ENCODE measurements around the gene PRDM1. TPM values are rescaled to one million over a fixed set of nuclear protein-coding genes. Genes with fewer than 3 reads are reported as not detected.

The PRDM1 gene
- total RNA-seq, 1 experiment from 2014 or later: 0.84 TPM

DNA sequence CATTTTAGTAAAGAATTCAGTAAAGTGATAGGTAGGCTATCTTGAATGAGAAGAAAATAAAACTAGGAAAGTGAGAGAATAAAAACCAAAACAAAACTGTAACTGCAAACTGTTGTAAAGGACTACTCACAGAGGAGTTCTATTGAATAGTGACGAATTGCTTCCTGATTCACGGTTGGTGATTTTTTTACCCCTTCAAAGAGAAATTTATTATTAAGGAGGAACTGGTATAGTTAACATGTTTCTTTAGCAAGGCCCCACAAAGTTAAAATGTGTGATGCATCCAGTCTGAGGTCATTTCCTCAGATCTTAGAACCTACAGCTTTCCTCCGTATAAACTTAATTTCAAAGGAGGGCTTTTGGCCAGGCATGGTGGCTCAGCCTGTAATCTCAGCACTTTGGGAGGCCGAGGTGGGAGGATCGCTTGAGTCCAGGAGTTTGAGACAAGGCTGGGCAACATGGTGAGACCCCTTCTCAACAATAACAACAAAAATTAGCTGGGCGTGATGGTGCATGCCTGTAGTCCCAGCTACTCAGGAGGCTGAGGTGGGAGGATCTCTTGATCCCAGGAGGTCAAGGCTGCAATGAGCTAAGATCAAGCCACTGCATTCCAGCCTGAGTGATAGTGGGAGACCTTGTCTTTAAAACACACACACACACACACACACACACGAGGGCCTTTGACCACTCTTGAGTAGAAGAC lies 8.3 kb downstream of the PRDM1 start:
- Histone ChIP-seq H3K9me3 (replicated peaks) (no peaks in the 10 kb centered on the region), H3K4me1 (replicated peaks) (peaks cover 14% of the 10 kb centered on the region), H3K27me3 (replicated peaks) (no peaks in the 10 kb centered on the region), H3K4me3 (no peak overlapping the region), H3K36me3 (no peaks in the 10 kb centered on the region), H3K27ac (no peak overlapping the region)
- no peak for DNase-seq (ENCODE audit: low read depth in 1 of 2, low spot score in 2 of 2)

DNA sequence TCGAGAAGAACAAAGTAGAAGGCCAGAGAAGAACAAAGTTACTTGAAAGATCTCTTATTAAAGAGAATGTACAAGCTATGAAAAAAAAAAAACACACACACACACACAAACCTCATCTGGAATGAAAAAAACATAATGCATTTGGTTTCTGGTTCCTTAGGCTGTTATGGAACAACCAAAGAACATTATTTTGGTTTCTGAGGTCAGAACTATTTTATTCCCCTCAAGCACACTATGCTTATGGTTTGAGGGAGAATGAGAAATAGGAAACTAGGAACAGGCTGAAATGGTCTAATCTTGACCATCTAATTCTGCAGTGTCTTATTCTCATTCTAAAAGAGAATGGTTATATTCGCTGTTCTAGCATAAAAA lies 8.8 kb downstream of the PRDM1 start:
- Histone ChIP-seq H3K27ac (no peak overlapping the region), H3K9me3 (replicated peaks) (no peaks in the 10 kb centered on the region), H3K4me1 (replicated peaks) (peaks cover 17% of the 10 kb centered on the region), H3K27me3 (replicated peaks) (no peaks in the 10 kb centered on the region), H3K36me3 (no peaks in the 10 kb centered on the region), H3K4me3 (no peak overlapping the region)
- DNase-seq (ENCODE audit: low read depth in 1 of 2, low spot score in 2 of 2): no peak

DNA sequence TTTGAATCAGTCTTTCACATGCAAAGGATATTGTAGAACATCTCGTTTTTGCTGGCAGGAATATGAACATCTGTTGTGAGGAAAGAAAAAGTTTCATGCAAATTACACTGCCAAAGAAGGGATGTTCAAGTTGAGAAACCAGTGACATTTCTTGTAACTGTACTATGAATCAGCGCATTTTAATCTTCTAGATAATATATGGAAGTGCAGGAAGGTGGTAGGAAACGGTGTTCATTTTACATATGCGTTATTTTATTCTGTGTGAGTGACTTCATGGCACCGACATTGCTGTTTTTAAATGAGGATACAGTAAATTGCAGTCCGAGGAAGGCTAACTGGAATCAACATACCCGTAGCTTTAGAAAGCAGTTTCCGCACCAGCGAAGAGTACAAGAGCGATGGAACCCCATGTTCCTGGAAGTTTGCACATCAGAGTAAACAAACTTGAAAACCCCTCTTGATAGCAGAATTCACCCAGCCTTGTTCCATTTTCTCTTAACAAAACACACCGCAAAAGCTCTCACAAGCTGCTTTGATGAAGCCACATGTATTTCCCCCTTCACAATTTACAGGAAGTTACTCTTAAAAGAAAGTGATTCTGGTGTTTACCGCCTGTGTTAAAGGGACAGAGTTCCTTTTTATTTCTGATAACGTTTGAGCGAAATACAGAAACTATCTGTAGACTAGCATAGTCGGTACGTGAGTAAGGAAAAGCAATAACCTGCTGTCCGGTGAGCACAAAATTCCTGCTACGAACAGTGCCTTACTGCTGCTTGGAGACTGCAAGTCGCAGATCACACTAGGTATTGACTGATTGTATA lies 11.5 kb downstream of the PRDM1 start:
- H3K4me3 ChIP-seq: peak overlapping the region; percentile 36
- peak in 1 of 2 experiments; percentile 58 for DNase-seq (ENCODE audit: low read depth in 1 of 2, low spot score in 2 of 2)

DNA sequence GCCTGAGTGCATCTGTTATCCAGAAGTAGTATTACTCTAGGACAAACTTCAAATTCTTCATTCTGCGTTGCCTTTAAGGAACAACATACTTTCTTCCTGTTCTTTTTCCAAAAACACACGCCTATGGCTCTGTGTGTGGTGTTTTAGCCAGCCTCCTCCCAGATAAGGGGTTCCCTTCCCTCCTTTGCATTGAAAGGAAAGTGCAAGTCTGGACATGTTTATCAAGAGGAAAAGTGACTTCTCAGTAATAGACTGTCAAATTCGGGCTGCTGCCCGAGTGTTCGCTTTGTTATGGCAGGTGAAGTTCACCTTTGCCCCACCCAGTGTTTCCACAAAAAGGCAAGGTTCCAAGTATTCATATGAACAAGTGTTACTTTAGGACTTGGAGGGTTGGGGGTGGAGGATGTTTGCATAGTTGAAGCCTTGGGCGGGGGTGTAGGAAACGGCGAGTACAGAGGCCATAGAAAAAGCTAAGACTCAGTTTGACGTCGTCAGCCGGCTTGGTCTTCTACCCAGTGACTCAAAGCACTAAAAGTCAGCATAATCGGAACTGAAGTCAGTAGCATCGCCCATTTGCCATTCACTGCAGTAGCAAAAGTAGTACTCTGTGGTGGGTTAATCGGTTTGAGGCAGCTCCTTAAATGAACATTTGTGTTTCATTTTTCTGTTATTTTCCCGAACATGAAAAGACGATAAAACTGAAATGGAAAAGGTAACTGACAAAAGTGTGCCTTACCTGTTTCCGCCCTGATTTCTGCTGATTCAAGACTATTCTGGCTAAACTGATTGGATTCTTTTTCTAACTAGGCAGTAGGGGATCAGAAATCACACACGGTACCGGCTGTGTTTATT lies 12.5 kb downstream of the PRDM1 start:
- Histone ChIP-seq H3K4me3 (peak overlapping the region; percentile 36), H3K36me3 (peaks cover 3% of the 10 kb centered on the region; the same call in 1 of the 2 replicates), H3K27ac (peak overlapping the region; percentile 46), H3K9me3 (replicated peaks) (no peaks in the 10 kb centered on the region), H3K27me3 (replicated peaks) (no peaks in the 10 kb centered on the region), H3K4me1 (replicated peaks) (peaks cover 17% of the 10 kb centered on the region)
- DNase-seq (ENCODE audit: low read depth in 1 of 2, low spot score in 2 of 2): peak in 1 of 2 experiments; percentile 52

More for the DNA sequence above, 11.5 kb downstream of the PRDM1 start:
- peaks cover 3% of the 10 kb centered on the region; the same call in 1 of the 2 replicates for H3K36me3 ChIP-seq
- H3K27me3 ChIP-seq (replicated peaks): no peaks in the 10 kb centered on the region
- peaks cover 17% of the 10 kb centered on the region for H3K4me1 ChIP-seq (replicated peaks)
- H3K27ac ChIP-seq: peak overlapping the region; percentile 46
- no peaks in the 10 kb centered on the region for H3K9me3 ChIP-seq (replicated peaks)

DNA sequence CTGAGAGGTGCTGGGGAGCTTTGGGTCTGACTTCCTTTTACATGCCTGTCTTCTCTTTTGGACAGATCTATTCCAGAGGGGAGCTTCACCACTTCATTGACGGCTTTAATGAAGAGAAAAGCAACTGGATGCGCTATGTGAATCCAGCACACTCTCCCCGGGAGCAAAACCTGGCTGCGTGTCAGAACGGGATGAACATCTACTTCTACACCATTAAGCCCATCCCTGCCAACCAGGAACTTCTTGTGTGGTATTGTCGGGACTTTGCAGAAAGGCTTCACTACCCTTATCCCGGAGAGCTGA lies 13.1 kb downstream of the PRDM1 start:
- Histone ChIP-seq H3K27ac (peak overlapping the region; percentile 46), H3K36me3 (peaks cover 3% of the 10 kb centered on the region; the same call in 1 of the 2 replicates), H3K4me3 (peak overlapping the region; percentile 36), H3K9me3 (replicated peaks) (no peaks in the 10 kb centered on the region), H3K27me3 (replicated peaks) (no peaks in the 10 kb centered on the region), H3K4me1 (replicated peaks) (peaks cover 17% of the 10 kb centered on the region)
- peak in 1 of 2 experiments; percentile 55 for DNase-seq (ENCODE audit: low read depth in 1 of 2, low spot score in 2 of 2)

DNA sequence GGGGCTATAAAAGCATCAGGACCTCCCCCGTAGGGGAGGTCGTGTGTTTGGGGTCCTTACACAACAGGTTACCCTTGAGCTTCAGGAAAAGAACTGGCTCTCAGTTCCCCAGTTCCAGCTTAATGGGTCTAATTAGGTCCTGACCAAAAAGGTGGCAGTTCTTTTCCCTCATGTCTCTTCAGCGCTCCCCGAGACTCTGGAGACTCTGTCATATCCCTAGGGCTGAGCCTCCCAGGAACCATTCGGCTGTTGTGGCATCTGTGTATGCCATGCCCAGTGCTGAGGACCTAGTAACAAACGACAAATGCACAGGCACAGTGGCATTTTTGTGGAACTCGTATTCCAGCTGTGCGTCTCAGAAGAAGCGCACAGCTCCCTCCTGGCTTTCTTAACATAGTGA lies 14.6 kb downstream of the PRDM1 start:
- Histone ChIP-seq H3K4me3 (no peak overlapping the region), H3K36me3 (peaks cover 10% of the 10 kb centered on the region), H3K27ac (no peak overlapping the region), H3K4me1 (replicated peaks) (peaks cover 17% of the 10 kb centered on the region), H3K27me3 (replicated peaks) (no peaks in the 10 kb centered on the region), H3K9me3 (replicated peaks) (no peaks in the 10 kb centered on the region)
- DNase-seq (ENCODE audit: low read depth in 1 of 2, low spot score in 2 of 2): no peak

DNA sequence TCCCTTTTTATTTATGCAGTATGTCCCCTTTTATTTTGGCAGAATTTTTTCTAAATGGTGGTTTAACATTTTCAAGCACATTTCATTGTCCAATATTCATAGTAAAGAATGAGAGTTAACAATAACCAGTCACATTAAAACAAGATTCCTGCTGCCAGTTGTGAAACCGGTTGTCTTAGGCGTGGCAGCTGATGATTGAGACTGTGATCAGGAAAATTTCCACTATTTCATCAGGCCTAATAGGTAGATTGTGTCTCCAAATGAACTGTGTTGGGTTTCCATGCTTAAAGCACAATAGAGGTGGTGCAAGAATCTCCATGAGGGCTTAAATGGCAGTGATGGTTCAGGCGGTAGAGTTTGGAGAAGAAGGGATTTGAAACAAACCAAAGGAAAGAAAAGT lies 15.3 kb downstream of the PRDM1 start:
- Histone ChIP-seq H3K9me3 (replicated peaks) (no peaks in the 10 kb centered on the region), H3K4me1 (replicated peaks) (peaks cover 17% of the 10 kb centered on the region), H3K27me3 (replicated peaks) (no peaks in the 10 kb centered on the region), H3K36me3 (peaks cover 17% of the 10 kb centered on the region), H3K27ac (no peak overlapping the region), H3K4me3 (no peak overlapping the region)
- DNase-seq (ENCODE audit: low read depth in 1 of 2, low spot score in 2 of 2): no peak

DNA sequence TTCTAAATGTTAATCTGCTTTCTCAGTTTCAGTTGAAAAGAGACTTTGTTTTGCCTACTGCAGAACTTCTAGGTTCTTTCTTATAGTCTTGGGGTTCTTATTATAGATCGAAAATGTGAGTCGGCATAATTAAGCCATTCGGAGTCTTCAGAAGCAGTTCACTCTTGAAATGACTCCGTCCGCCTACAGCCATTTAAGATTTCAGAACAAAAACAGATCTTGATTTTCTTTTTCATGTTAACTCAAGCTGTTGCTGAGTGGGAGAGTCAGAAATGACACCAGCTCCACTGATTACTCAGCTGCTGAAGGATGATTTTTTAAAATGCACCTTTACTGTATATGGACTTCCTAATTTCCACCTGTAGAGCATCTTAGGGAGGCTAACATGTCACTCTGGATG lies 15.9 kb downstream of the PRDM1 start:
- DNase-seq (ENCODE audit: low read depth in 1 of 2, low spot score in 2 of 2): no peak
- H3K4me1 ChIP-seq (replicated peaks): peaks cover 17% of the 10 kb centered on the region
- H3K27me3 ChIP-seq (replicated peaks): no peaks in the 10 kb centered on the region
- peaks cover 22% of the 10 kb centered on the region for H3K36me3 ChIP-seq
- H3K9me3 ChIP-seq (replicated peaks): no peaks in the 10 kb centered on the region
- no peak overlapping the region for H3K27ac ChIP-seq
- H3K4me3 ChIP-seq: no peak overlapping the region

DNA sequence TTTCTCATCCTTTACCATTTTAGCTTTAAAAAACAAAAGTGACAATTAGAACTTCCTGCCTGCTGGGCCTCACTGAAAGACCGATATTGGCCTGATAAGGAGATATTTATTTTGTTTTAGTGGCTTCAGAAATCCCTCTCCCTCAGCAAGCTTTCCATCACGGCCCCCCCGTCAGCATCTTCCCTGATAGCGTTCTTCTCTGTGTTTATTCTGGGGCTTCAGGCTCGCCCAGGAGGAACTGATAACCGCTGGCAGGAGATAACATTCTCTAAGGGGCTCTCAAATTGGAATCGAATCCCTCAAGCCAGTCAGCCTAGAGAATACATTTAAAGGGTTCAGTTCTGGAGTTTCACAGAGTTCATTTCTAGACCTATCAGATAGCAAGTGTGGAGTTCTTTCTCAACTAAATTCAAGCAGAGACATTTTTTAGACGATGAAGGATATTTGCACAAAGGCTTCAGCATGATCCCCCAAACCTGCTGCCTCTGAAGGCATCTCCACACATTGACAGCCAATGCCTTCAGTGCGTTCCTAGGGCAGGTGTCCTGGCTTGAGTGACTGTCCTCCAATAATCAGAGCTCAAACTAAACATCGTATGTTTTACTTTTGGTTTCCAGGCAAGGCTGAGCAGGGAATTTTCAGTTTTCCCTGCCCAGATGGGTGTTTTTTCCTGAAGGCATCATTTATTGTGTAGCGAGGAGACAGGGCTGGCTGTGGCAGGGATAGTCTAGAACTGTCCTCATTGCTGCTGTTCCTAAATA lies 17.0 kb downstream of the PRDM1 start:
- Histone ChIP-seq H3K27ac (no peak overlapping the region), H3K36me3 (peaks cover 25% of the 10 kb centered on the region), H3K4me3 (no peak overlapping the region), H3K4me1 (replicated peaks) (peaks cover 13% of the 10 kb centered on the region; the same call in 1 of the 2 replicates), H3K9me3 (replicated peaks) (no peaks in the 10 kb centered on the region), H3K27me3 (replicated peaks) (no peaks in the 10 kb centered on the region)
- no peak for DNase-seq (ENCODE audit: low read depth in 1 of 2, low spot score in 2 of 2)

DNA sequence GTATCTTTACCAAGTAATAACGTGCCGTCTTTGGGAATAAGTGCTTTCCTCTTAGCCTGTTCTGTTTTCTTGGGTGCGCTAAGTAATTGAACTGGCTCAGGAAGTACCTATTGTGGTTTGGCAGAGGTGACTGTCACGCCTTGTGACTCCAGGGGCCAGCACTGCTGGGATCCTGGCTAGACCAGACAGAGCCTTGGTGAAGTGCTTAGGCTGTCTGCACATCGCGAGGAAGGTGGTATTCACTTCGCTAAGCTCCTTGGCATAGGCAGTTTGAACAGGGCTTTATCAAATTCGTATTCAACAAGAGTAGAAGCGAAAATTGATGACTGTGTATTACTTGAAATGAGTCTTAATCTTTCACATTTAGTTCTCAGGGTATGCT lies 17.6 kb downstream of the PRDM1 start:
- Histone ChIP-seq H3K27ac (no peak overlapping the region), H3K36me3 (peaks cover 25% of the 10 kb centered on the region), H3K4me1 (replicated peaks) (peaks cover 7% of the 10 kb centered on the region; the same call in 1 of the 2 replicates), H3K9me3 (replicated peaks) (no peaks in the 10 kb centered on the region), H3K27me3 (replicated peaks) (no peaks in the 10 kb centered on the region), H3K4me3 (no peak overlapping the region)
- DNase-seq (ENCODE audit: low read depth in 1 of 2, low spot score in 2 of 2): no peak

DNA sequence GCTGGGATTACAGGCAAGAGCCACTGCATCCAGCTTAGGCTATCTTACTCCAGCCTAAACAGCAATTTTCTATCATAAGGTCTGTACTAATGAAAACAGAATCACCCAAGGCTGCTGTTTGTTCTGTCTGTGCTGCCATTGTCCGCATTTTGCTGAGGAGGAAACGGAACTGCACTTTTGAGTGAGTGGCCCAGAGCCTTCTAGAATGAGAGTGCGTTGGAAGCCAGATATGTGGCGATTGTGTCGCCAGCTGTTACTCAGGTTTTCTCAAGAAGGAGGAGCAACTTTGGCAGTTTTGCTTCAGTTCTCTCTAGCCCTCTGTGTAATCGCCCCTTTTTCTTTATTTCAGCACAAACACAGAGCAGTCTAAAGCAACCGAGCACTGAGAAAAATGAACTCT lies 18.3 kb downstream of the PRDM1 start:
- Histone ChIP-seq H3K27me3 (replicated peaks) (no peaks in the 10 kb centered on the region), H3K27ac (no peak overlapping the region), H3K4me3 (no peak overlapping the region), H3K36me3 (peaks cover 25% of the 10 kb centered on the region), H3K9me3 (replicated peaks) (no peaks in the 10 kb centered on the region), H3K4me1 (replicated peaks) (0 out of 2 replicates have a peak, but pooled peaks cover 4% of the 10 kb centered on the region)
- DNase-seq (ENCODE audit: low read depth in 1 of 2, low spot score in 2 of 2): no peak

DNA sequence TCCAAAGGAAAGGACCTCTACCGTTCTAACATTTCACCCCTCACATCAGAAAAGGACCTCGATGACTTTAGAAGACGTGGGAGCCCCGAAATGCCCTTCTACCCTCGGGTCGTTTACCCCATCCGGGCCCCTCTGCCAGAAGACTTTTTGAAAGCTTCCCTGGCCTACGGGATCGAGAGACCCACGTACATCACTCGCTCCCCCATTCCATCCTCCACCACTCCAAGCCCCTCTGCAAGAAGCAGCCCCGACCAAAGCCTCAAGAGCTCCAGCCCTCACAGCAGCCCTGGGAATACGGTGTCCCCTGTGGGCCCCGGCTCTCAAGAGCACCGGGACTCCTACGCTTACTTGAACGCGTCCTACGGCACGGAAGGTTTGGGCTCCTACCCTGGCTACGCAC lies 18.8 kb downstream of the PRDM1 start:
- Histone ChIP-seq H3K36me3 (peaks cover 25% of the 10 kb centered on the region), H3K4me3 (no peak overlapping the region), H3K27ac (no peak overlapping the region), H3K4me1 (replicated peaks) (no peaks in the 10 kb centered on the region), H3K9me3 (replicated peaks) (no peaks in the 10 kb centered on the region), H3K27me3 (replicated peaks) (no peaks in the 10 kb centered on the region)
- no peak for DNase-seq (ENCODE audit: low read depth in 1 of 2, low spot score in 2 of 2)

DNA sequence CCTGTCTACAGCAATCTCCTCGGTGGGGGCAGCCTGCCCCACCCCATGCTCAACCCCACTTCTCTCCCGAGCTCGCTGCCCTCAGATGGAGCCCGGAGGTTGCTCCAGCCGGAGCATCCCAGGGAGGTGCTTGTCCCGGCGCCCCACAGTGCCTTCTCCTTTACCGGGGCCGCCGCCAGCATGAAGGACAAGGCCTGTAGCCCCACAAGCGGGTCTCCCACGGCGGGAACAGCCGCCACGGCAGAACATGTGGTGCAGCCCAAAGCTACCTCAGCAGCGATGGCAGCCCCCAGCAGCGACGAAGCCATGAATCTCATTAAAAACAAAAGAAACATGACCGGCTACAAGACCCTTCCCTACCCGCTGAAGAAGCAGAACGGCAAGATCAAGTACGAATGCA lies 19.4 kb downstream of the PRDM1 start:
- H3K4me3 ChIP-seq: no peak overlapping the region
- no peak for DNase-seq (ENCODE audit: low read depth in 1 of 2, low spot score in 2 of 2)
- H3K4me1 ChIP-seq (replicated peaks): no peaks in the 10 kb centered on the region
- no peaks in the 10 kb centered on the region for H3K27me3 ChIP-seq (replicated peaks)
- peaks cover 23% of the 10 kb centered on the region for H3K36me3 ChIP-seq
- H3K27ac ChIP-seq: no peak overlapping the region
- no peaks in the 10 kb centered on the region for H3K9me3 ChIP-seq (replicated peaks)

Measured in SJSA1 (cell line).